GM19240 (cell line): ENCODE measurements around the gene TBCEL.
"Not testable (repeated sequence)": the region's sequence is repeated elsewhere in the genome, so short reads cannot be mapped to it uniquely, and the experiment has no call there.

Source experiments
- DNase-seq: peaks from one replicate; pipeline ENCODE4 v3.0.0; 2011; ENCODE audit warnings: low spot score; ENCODE audit not compliant: insufficient read length

Gene TBCEL

GRCh38 chr11:121105481-121106195, 81.7 kb downstream of the TBCEL start:
- DNase-seq: no peak

- DNase-seq: no peak
Observed at GRCh38 chr11:121106812-121107211, 82.9 kb downstream of the TBCEL start.

- DNase-seq: no peak
Observed at GRCh38 chr11:121108413-121108812, 84.5 kb downstream of the TBCEL start.

GRCh38 chr11:121109471-121109870, 85.6 kb downstream of the TBCEL start:
- no peak for DNase-seq

GRCh38 chr11:121109916-121110586, 86.1 kb downstream of the TBCEL start:
- no peak for DNase-seq

GRCh38 chr11:121110871-121111724, 87.2 kb downstream of the TBCEL start:
- no peak for DNase-seq

GRCh38 chr11:121112498-121113455, 88.9 kb downstream of the TBCEL start:
- peak; percentile 27 for DNase-seq

GRCh38 chr11:121113611-121114010, 89.7 kb downstream of the TBCEL start:
- DNase-seq: no peak

- DNase-seq: not testable (repeated sequence)
Observed at GRCh38 chr11:121115024-121115423, 91.1 kb downstream of the TBCEL start.

GRCh38 chr11:121117788-121118187, 93.9 kb downstream of the TBCEL start:
- DNase-seq: no peak

GRCh38 chr11:121119440-121119839, 95.5 kb downstream of the TBCEL start:
- DNase-seq: no peak

- DNase-seq: no peak
Observed at GRCh38 chr11:121122328-121122727, 98.4 kb downstream of the TBCEL start.

GRCh38 chr11:121123496-121124069, 99.7 kb downstream of the TBCEL start:
- no peak for DNase-seq

GRCh38 chr11:121127809-121128208, 103.9 kb downstream of the TBCEL start:
- no peak for DNase-seq

GRCh38 chr11:121129362-121130340, 105.7 kb downstream of the TBCEL start:
- DNase-seq: no peak

- DNase-seq: no peak
Observed at GRCh38 chr11:121131656-121132055, 107.8 kb downstream of the TBCEL start.

- no peak for DNase-seq
Observed at GRCh38 chr11:121132211-121132976, 108.5 kb downstream of the TBCEL start.

- DNase-seq: no peak
Observed at GRCh38 chr11:121134741-121135312, 110.9 kb downstream of the TBCEL start.
